Suprapubic skin (tissue), 4 donors: ENCODE results near the gene SUPT4H1. TPM values are rescaled to one million over a fixed set of nuclear protein-coding genes. Genes with fewer than 3 reads are reported as not detected.

Source experiments
- DNase-seq, 2 donors: peaks; one replicate each; pipeline ENCODE4 v3.0.0-alpha.2; 2019; ENCODE audit warnings: low spot score in 2 of 2
- H3K27ac ChIP-seq: fragments of 200-600 bp; sonication (generic); one replicate; pipeline ENCODE4 v1.5.1; 2019
- H3K27me3 ChIP-seq: fragments of 200-600 bp; sonication (generic); one replicate; pipeline ENCODE4 v1.5.1; 2019
- H3K36me3 ChIP-seq: fragments of 200-600 bp; sonication (generic); one replicate; pipeline ENCODE4 v1.5.1; 2019
- H3K4me1 ChIP-seq: fragments of 200-600 bp; sonication (generic); one replicate; pipeline ENCODE4 v1.5.1; 2019
- H3K4me3 ChIP-seq: fragments of 200-600 bp; sonication (generic); one replicate; pipeline ENCODE4 v1.5.1; 2019; ENCODE audit warnings: mild to moderate bottlenecking
- H3K9me3 ChIP-seq: fragments of 200-600 bp; sonication (generic); one replicate; pipeline ENCODE4 v1.5.1; 2019
- EP300 ChIP-seq: sonication (generic); formaldehyde crosslinking; IDR thresholded peaks from one replicate; pipeline ENCODE4 v1.6.1; 2017; ENCODE audit warnings: antibody characterized with exemption
- POLR2A ChIP-seq, 2 donors: fragments of 450-650 bp; IDR thresholded peaks; one replicate each; pipeline ENCODE4 v1.6.1; 2017; ENCODE audit warnings: antibody characterized with exemption in 2 of 2, mild to moderate bottlenecking in 2 of 2, moderate library complexity in 2 of 2
- POLR2AphosphoS5 ChIP-seq, 3 donors: sonication (generic); formaldehyde crosslinking; IDR thresholded peaks; one replicate each; pipeline ENCODE4 v1.6.1; 2017; ENCODE audit warnings: antibody characterized with exemption in 3 of 3
- WGBS: methylation state at CpG from one replicate; pipeline ENCODE4 v1.1.5; 2018; 5-methylcytosine and 5-hydroxymethylcytosine counted together
- total RNA-seq, 4 donors: library from RNA; depleted of rRNA; stranded (reverse); fragments of >200 nt; gene quantifications; one replicate each; pipeline ENCODE4 v1.1.0, GENCODE V29; 2016
- TF ChIP-seq, protein P1 (sequence below), 2 donors: fragments of 200-600 bp in 1 of 2; fragments of 450-650 bp in 1 of 2; sonication (generic) in 1 of 2; IDR thresholded peaks; one replicate each; pipeline ENCODE4 v1.5.1; 2016 to 2019; ENCODE audit warnings: antibody characterized with exemption in 2 of 2, mild to moderate bottlenecking in 1 of 2, moderate library complexity in 1 of 2

The SUPT4H1 gene
- total RNA-seq, 4 donors from 2014 or later: 33.8 to 48.3 (median 40.3) TPM

DNA sequence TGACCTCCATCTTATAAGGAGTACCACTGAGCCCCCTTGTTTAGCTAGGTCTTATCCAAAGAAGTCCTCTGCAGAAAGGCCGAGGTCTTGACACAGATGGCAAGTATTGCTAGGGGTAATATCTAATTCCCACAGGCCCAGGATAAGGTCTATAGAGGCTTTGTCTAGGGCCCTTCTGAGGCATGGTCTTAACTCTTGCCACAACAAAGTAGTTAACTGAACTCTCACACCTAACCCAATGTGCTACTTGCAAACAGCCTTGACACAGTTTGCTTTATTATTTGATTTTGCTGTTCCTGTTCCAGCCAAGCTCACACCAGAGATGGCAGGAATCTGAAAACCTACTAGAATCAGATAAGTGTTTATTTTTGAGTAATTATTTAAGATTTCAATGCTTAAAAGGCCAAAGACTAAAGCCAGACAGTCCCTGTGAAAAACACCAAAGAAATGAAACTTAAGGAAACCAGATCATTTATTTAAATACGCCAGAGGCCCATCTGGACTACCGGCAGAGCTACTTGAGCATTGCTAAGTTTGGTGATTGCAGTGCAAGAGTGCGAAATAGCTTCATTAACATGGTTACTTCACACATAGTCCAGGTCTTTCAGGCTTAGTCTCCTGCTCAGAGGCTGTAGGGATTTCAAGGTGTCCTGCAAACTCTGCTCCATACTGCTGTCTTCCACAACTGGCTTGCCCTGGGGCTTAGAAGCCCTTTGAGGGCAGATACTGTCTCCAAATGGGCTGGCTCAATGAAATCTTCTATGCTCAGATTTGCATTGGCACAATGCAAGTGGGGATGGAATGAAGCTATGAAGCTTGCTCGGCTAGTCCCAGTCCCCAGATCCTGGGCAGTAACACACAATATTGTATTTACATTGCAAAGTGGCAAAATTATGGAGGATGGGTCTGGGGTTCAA lies 28.5 kb upstream of the SUPT4H1 start:
- no peaks in the 10 kb centered on the region for H3K36me3 ChIP-seq
- TF ChIP-seq EP300: no peak
- TF ChIP-seq, protein P1, sequence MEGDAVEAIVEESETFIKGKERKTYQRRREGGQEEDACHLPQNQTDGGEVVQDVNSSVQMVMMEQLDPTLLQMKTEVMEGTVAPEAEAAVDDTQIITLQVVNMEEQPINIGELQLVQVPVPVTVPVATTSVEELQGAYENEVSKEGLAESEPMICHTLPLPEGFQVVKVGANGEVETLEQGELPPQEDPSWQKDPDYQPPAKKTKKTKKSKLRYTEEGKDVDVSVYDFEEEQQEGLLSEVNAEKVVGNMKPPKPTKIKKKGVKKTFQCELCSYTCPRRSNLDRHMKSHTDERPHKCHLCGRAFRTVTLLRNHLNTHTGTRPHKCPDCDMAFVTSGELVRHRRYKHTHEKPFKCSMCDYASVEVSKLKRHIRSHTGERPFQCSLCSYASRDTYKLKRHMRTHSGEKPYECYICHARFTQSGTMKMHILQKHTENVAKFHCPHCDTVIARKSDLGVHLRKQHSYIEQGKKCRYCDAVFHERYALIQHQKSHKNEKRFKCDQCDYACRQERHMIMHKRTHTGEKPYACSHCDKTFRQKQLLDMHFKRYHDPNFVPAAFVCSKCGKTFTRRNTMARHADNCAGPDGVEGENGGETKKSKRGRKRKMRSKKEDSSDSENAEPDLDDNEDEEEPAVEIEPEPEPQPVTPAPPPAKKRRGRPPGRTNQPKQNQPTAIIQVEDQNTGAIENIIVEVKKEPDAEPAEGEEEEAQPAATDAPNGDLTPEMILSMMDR (IDR thresholded peaks at IDR 0.05): no peak
- TF ChIP-seq POLR2AphosphoS5 (IDR thresholded peaks at IDR 0.05): no peak
- no peak for TF ChIP-seq POLR2A (IDR thresholded peaks at IDR 0.05)
- H3K4me1 ChIP-seq: peaks cover 37% of the 10 kb centered on the region
- H3K27me3 ChIP-seq: no peaks in the 10 kb centered on the region
- no peak for DNase-seq
- H3K27ac ChIP-seq: no peak overlapping the region
- no peaks in the 10 kb centered on the region for H3K9me3 ChIP-seq
- H3K4me3 ChIP-seq: no peak overlapping the region
- WGBS: 89% methylated on average over 5 of the region's 5 CpGs

GRCh38 chr17:58379511-58379824 lies 27.5 kb upstream of the SUPT4H1 start:
- no peak for DNase-seq
- H3K9me3 ChIP-seq: no peaks in the 10 kb centered on the region
- H3K4me1 ChIP-seq: peaks cover 32% of the 10 kb centered on the region
- no peak for TF ChIP-seq POLR2AphosphoS5 (IDR thresholded peaks at IDR 0.05)
- WGBS: 81% methylated on average over 3 of the region's 3 CpGs
- H3K27me3 ChIP-seq: no peaks in the 10 kb centered on the region
- no peak overlapping the region for H3K27ac ChIP-seq
- H3K4me3 ChIP-seq: no peak overlapping the region
- no peaks in the 10 kb centered on the region for H3K36me3 ChIP-seq

DNA sequence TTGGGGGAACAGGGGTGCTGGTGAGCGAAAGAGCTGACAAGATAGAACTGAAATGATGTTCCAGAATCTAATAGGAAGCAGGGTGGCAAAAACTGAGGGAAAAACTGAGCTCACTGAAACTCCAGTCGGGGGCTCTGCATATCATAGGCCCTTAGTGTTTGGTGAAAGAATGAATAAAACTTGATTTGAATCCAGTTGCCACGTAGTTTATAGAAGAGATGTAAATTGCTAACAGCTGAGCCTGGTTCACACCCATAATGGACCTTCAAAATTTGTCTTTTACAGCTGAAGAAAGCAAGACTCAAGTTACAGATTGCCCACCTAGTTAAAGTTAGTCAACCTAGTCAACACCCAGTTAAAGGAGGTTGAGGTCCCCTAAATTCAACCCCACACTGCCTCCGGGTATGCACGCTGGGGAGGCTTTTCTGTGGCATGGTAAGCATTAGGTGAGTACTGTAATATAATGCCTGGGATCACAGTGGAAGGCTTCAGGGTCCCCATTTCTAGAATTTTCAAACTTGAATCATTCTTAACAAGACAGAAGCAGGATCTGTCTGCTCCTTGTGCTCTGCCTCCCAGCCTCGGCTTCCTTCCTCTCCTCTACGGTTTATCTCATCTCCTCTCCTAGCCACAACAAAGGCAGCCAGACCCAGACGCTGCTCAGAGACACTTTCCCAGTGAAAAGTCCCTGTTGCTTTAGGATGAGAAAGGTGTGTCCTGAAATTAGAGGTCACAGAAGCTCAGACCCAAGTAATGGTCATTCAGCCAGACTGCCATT lies 26.9 kb upstream of the SUPT4H1 start:
- no peak overlapping the region for H3K4me3 ChIP-seq
- H3K9me3 ChIP-seq: no peaks in the 10 kb centered on the region
- H3K36me3 ChIP-seq: no peaks in the 10 kb centered on the region
- no peak for DNase-seq
- H3K27me3 ChIP-seq: no peaks in the 10 kb centered on the region
- H3K27ac ChIP-seq: no peak overlapping the region
- 68% methylated on average over 8 of the region's 8 CpGs for WGBS
- H3K4me1 ChIP-seq: peaks cover 28% of the 10 kb centered on the region
- no peak for TF ChIP-seq POLR2AphosphoS5 (IDR thresholded peaks at IDR 0.05)
- no peak for TF ChIP-seq POLR2A (IDR thresholded peaks at IDR 0.05)
- no peak for TF ChIP-seq EP300
- TF ChIP-seq, protein P1 (IDR thresholded peaks at IDR 0.05): no peak

DNA sequence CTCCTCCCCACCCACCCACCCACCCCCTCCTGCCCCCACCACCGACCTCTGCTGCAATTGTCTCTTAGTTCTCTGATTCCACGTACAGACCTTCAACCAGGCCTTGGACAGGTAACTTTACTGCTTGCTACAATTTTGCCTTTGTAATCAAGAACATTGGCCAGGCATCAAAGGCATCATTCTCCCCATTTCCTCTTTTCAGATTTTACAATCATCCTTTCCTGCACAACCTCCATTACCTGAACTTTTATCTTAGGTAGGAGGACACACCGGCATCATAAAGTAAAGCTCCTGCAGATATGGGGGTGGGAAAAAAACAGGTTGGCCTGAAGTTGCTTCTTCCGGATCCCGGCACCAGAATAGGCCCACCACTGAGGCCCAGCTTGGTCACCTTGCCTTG lies 25.7 kb upstream of the SUPT4H1 start:
- Histone ChIP-seq H3K27ac (peak overlapping the region; percentile 43), H3K36me3 (no peaks in the 10 kb centered on the region), H3K27me3 (no peaks in the 10 kb centered on the region), H3K9me3 (no peaks in the 10 kb centered on the region), H3K4me3 (no peak overlapping the region), H3K4me1 (peaks cover 19% of the 10 kb centered on the region)
- TF ChIP-seq EP300 (no peak), POLR2A (IDR thresholded peaks at IDR 0.05) (no peak), POLR2AphosphoS5 (IDR thresholded peaks at IDR 0.05) (no peak)
- TF ChIP-seq, protein P1 (IDR thresholded peaks at IDR 0.05): no peak
- DNase-seq: no peak
- 61% methylated on average over 5 of the region's 5 CpGs for WGBS

DNA sequence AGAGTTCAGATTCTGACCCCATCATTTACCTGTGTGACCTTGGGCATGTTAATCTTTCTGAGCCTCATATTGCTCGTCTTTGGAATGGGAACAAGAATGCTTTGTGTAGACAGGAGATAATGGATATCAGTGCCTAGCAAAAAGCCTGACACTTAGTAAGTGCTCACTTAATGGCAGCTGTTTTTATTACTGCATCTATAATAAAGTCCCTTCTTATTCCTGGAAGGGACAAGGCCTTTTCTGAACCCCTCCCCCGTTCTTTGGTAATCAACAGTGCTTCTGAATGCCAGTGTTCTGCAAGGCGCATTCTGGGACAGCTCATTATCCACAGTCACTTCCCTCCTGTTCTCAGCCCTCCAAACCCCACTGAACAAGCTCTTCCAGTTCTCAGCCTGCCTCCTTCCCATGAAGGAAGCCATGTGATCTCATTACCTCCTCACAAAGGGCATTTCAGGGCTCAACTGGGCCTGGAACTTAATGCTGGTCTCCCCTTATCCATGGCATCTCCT lies 25.1 kb upstream of the SUPT4H1 start:
- no peaks in the 10 kb centered on the region for H3K9me3 ChIP-seq
- H3K4me3 ChIP-seq: no peak overlapping the region
- H3K4me1 ChIP-seq: peaks cover 19% of the 10 kb centered on the region
- WGBS: 47% methylated on average over 3 of the region's 3 CpGs
- H3K27me3 ChIP-seq: no peaks in the 10 kb centered on the region
- peak overlapping the region; percentile 16 for H3K27ac ChIP-seq
- no peaks in the 10 kb centered on the region for H3K36me3 ChIP-seq
- TF ChIP-seq, protein P1 (IDR thresholded peaks at IDR 0.05): no peak
- TF ChIP-seq POLR2AphosphoS5 (IDR thresholded peaks at IDR 0.05): peak in 1 of 3 donors; percentile 49
- TF ChIP-seq EP300: no peak
- TF ChIP-seq POLR2A (IDR thresholded peaks at IDR 0.05): no peak
- no peak for DNase-seq
